ENCODE data around the gene TSACC. TPM values are rescaled to one million over a fixed set of nuclear protein-coding genes. Genes with fewer than 3 reads are reported as not detected.

Gene TSACC
- total and polyA plus RNA-seq, 2 of the 8 experiments (the other 6 are each of a cell fraction or from before 2014, with no cell fraction given), result 1.0 to 5.0 TPM

DNA sequence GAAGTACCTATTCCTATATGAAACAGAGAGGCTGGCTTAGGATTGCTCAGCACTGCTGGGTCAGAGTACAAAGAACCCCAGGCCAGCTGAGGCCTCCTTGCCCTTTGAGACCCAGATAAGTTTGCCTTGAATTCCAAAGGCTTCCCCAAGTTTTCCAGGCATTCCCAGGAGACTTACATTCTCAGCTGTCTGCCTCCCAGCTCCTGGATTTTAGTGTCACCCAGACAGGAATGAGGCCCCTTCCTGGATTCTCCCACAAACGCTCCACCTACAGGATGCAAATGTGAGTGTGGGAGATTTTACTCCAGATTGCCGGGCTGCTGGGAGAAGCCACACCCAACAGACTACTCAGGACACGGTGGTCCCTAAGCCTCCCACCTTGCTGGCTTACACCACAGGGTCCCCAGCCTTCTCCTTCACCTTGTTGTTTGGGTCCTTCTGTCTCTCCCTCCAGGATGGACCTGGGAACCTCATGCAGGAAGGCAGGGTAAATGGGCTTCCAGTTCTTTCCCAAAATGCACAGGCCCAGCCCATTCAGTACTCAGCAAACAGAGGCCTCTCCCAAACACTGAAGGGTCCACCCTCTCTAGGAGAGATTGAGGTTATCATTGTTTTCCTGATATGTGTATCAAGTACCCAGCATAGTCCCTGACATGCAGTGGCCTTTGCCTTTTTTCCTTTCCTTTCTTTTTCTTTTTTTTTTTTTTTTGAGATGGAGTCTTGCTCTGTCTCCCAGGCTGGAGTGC, 41.3 kb downstream of the TSACC start:
- Histone ChIP-seq H3K4ac (replicated peaks; ENCODE audit: insufficient read length, low read depth, low read length) (no peak overlapping the region), H3K56ac (replicated peaks; ENCODE audit: insufficient read length, low read depth, low read length) (no peak overlapping the region), H3K4me2 (ENCODE audit: insufficient read depth in 1 of 2, low read depth in 2 of 2, low read length in 2 of 2) (no peak overlapping the region), H2BK20ac (ENCODE audit: low read length) (no peak overlapping the region), H4K91ac (replicated peaks; ENCODE audit: insufficient read length, low read length) (no peak overlapping the region), H2BK120ac (replicated peaks; ENCODE audit: low read depth, low read length) (no peak overlapping the region), H2BK5ac (ENCODE audit: low read depth, low read length) (no peak overlapping the region), H3K14ac (ENCODE audit: insufficient read length) (no peak overlapping the region), H2BK12ac (ENCODE audit: low read depth, low read length) (no peak overlapping the region), H3K23ac (ENCODE audit: insufficient read length) (no peak overlapping the region), H2AFZ (ENCODE audit: low read length) (no peak overlapping the region), H3K79me2 (ENCODE audit: control insufficient read depth in 1 of 2, insufficient read depth in 2 of 2, low read length in 2 of 2) (no peaks in the 10 kb centered on the region), H4K8ac (ENCODE audit: extremely low read depth, insufficient read depth, low read length) (no peak overlapping the region; the same call in none of the 2 replicates), H2BK15ac (ENCODE audit: low read length) (0 out of 2 replicates have a peak overlapping the region, but pooled peaks have one; percentile 8), H3K36me3 (ENCODE audit: control insufficient read depth in 2 of 4, insufficient read depth in 4 of 4, low read length in 3 of 4) (no peaks in the 10 kb centered on the region), H3K4me1 (replicated peaks in 1 of 4; ENCODE audit: control insufficient read depth in 3 of 4, insufficient read depth in 4 of 4, low read length in 3 of 4) (peaks cover 0 to 4% (median 2%) of the 10 kb centered on the region in 4 experiments; a peak in 4 of 7 replicates), H3K79me1 (ENCODE audit: low read depth, low read length) (no peaks in the 10 kb centered on the region), H3K27me3 (replicated peaks in 1 of 4; ENCODE audit: control insufficient read depth in 3 of 4, extremely low read depth in 1 of 4, insufficient read depth in 3 of 4, low read length in 3 of 4) (no peaks in the 10 kb centered on the region), H3K18ac (ENCODE audit: extremely low read depth, low read length) (no peak overlapping the region), H2AK5ac (ENCODE audit: low read depth, low read length) (no peak overlapping the region), H3K9ac (replicated peaks in 1 of 4; ENCODE audit: extremely low read depth in 1 of 4, low read depth in 3 of 4, low read length in 3 of 4) (no peak overlapping the region), H3K4me3 (ENCODE audit: extremely low read depth in 1 of 4, insufficient read depth in 2 of 4, low read depth in 3 of 4, low read length in 4 of 4) (no peak overlapping the region), H4K5ac (ENCODE audit: insufficient read length, low read depth, low read length) (no peak overlapping the region), H3K23me2 (ENCODE audit: low read depth, low read length) (no peaks in the 10 kb centered on the region), H3K27ac (ENCODE audit: low read depth, low read length) (no peak overlapping the region), H3K9me3 (ENCODE audit: insufficient read depth in 2 of 2, low read depth in 1 of 2, low read length in 1 of 2) (no peaks in the 10 kb centered on the region), H4K20me1 (replicated peaks in 1 of 2; ENCODE audit: control insufficient read depth in 1 of 2, insufficient read depth in 2 of 2, low read length in 2 of 2) (no peaks in the 10 kb centered on the region)
- DNase-seq (ENCODE audit: low read depth in 1 of 2, low spot score in 2 of 2), result no peak
- ChIA-PET POLR2A (ENCODE audit: partially characterized antibody) (interaction anchor here (0.7 to 1.7 kb wide), 5 partner anchors 12 to 212 kb away, joined by 3 to 5 read pairs (median 3); partner anchors contain the start of gene NAXE), CTCF (ENCODE audit: partially characterized antibody) (interaction anchor here (0.6 to 19.9 kb wide), 12 partner anchors 7 to 283 kb away, joined by 3 to 574 read pairs (median 4); no protein-coding TSS in a partner anchor)
- FAIRE-seq, result no peak
- no peak for TF ChIP-seq TAF1 (IDR thresholded peaks at IDR 0.05; ENCODE audit: low read depth, low read length)
- TF ChIP-seq SP1 (IDR thresholded peaks at IDR 0.05; ENCODE audit: low read depth, low read length), result peak; percentile 71; the same call in 1 of the 2 replicates
- 52% methylated on average over 3 of the region's 3 CpGs; no CpG with 5 or more reads in 1 of the 2 experiments for WGBS, 2 experiments (ENCODE audit: extremely low coverage in 1 of 2, insufficient coverage in 1 of 2, insufficient read length in 1 of 2, insufficient replicate concordance in 2 of 2, low coverage in 1 of 2, low lambda C conversion rate in 2 of 2, missing lambda C conversion rate in 1 of 2)

Data from H1 (cell line).